ENCODE results near the gene ITGAD. TPM values are rescaled to one million over a fixed set of nuclear protein-coding genes. Genes with fewer than 3 reads are reported as not detected.

ITGAD gene
- total RNA-seq, 1 donor from 2014 or later: not detected

- Mint-ChIP-seq H3K27me3 (ENCODE audit: low read depth) (no peaks in the 10 kb centered on the region), H3K4me1 (peaks cover 37% of the 10 kb centered on the region), H3K9me3 (no peaks in the 10 kb centered on the region), H3K36me3 (peaks cover 9% of the 10 kb centered on the region), H3K27ac (peak within 1 kb of the TSS; percentile 99), H3K4me3 (peak within 1 kb of the TSS; percentile 87)
- DNase-seq (ENCODE audit: low spot score in 2 of 2, unreplicated experiment in 2 of 2): peak; percentile 92 to 96
- peak; percentile 44 for TF ChIP-seq CTCF (IDR thresholded peaks at IDR 0.05; ENCODE audit: unreplicated experiment)
These were observed 65.9 kb downstream of the ITGAD start, which contains the start of gene ARMC5 for GRCh38 chr16:31458844-31459686. Gene ARMC5, plus strand, starts transcription at chr16:31459501. Its CDS starts 24 bp downstream, at chr16:31459525.

GRCh38 chr16:31459687-31460581, 66.8 kb downstream of the ITGAD start:
- DNase-seq (ENCODE audit: low spot score in 2 of 2, unreplicated experiment in 2 of 2): peak; percentile 100
- no peaks in the 10 kb centered on the region for H3K9me3 Mint-ChIP-seq
- H3K4me3 Mint-ChIP-seq: peak overlapping the region; percentile 87
- TF ChIP-seq CTCF (IDR thresholded peaks at IDR 0.05; ENCODE audit: unreplicated experiment): no peak
- H3K27ac Mint-ChIP-seq: peak overlapping the region; percentile 99
- H3K4me1 Mint-ChIP-seq: peaks cover 36% of the 10 kb centered on the region
- H3K36me3 Mint-ChIP-seq: peaks cover 11% of the 10 kb centered on the region
- no peaks in the 10 kb centered on the region for H3K27me3 Mint-ChIP-seq (ENCODE audit: low read depth)

DNA sequence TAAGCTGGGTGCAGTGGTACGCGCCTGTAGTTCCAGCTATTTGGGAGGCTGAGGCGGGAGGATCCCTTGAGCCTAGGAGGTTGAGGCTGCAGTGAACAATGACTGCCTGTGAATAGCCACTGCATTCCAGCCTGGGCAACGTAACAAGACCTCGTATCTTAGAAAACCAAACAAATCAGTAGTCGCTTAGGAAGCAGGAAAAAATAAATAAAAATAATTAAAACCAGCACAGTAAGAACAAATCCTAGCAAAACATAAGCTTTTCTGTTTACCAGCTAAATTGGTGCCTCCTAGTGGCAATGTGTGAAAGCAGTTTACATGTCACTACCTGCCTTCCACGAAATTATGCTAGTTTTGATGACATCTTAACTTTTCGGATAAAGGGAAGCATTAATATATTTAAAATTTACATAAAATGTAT, 67.5 kb downstream of the ITGAD start:
- TF ChIP-seq CTCF (IDR thresholded peaks at IDR 0.05; ENCODE audit: unreplicated experiment): peak; percentile 65
- peaks cover 16% of the 10 kb centered on the region for H3K36me3 Mint-ChIP-seq
- no peak for DNase-seq (ENCODE audit: low spot score in 2 of 2, unreplicated experiment in 2 of 2)
- H3K9me3 Mint-ChIP-seq: no peaks in the 10 kb centered on the region
- peak overlapping the region; percentile 98 for H3K27ac Mint-ChIP-seq
- no peaks in the 10 kb centered on the region for H3K27me3 Mint-ChIP-seq (ENCODE audit: low read depth)
- H3K4me1 Mint-ChIP-seq: peaks cover 31% of the 10 kb centered on the region
- H3K4me3 Mint-ChIP-seq: peak overlapping the region; percentile 87

DNA sequence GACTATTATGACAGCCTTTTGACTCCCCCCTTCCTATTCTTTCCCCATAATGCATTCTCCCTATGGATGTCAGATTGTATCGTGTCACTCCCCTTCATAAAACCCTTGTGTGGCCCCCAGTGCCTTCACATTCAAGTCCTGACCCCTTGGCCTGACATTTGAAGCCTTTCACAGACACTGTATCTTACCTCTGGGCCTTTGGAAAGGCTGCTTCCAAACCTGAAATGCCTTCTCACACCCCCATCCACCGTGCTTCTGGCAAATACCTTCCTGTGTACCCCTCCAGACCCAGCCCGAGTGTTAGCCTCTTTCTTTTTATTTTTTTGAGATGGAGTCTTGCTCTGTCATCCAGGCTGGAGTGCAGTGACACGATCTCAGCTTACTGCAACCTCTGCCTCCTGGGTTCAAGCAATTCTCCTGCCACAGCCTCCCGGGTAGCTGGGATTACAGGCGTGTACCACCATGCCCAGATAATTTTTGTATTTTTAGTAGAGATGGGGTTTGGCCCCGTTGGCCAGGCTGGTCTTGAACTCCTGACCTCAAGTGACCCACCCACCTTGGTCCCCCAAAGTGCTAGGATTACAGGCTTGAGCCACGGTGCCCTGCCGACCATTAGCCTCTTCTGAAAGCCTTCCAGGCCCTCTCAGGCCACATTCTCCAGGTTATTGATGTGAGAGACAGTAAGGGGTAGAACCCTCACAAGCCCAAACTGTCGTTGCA, 68.2 kb downstream of the ITGAD start:
- Mint-ChIP-seq H3K9me3 (no peaks in the 10 kb centered on the region), H3K4me1 (peaks cover 25% of the 10 kb centered on the region), H3K27me3 (ENCODE audit: low read depth) (no peaks in the 10 kb centered on the region), H3K4me3 (peak overlapping the region; percentile 46), H3K36me3 (peaks cover 16% of the 10 kb centered on the region), H3K27ac (peak overlapping the region; percentile 80)
- no peak for DNase-seq (ENCODE audit: low spot score in 2 of 2, unreplicated experiment in 2 of 2)
- no peak for TF ChIP-seq CTCF (IDR thresholded peaks at IDR 0.05; ENCODE audit: unreplicated experiment)

Data from mesothelial cell of epicardium (in vitro differentiated cells).